H1 (cell line): ENCODE measurements around the gene ZNF473. TPM values are rescaled to one million over a fixed set of nuclear protein-coding genes. Genes with fewer than 3 reads are reported as not detected.

Source experiments
- CREB1 ChIP-seq: IDR thresholded peaks from 2 replicates; pipeline ENCODE4 v1.6.1; 2012; ENCODE audit warnings: inconsistent platforms
- HDAC6 ChIP-seq: IDR thresholded peaks from one replicate; pipeline ENCODE4 v1.7.1; 2012; ENCODE audit warnings: low read depth, mild to moderate bottlenecking, inconsistent platforms, low read length, moderate library complexity
- JUND ChIP-seq: IDR thresholded peaks from 2 replicates; pipeline ENCODE4 v1.6.1; 2011; ENCODE audit warnings: mild to moderate bottlenecking, improper control_type of control experiment, low read length
- RFX5 ChIP-seq: IDR thresholded peaks from 2 replicates; pipeline ENCODE4 v1.6.1; 2011; ENCODE audit warnings: low read depth, low read length, improper control_type of control experiment, borderline replicate concordance
- SAP30 ChIP-seq: fragments of 300-600 bp; sonication (generic); IDR thresholded peaks from 2 replicates; pipeline ENCODE4 v1.7.1; 2012; ENCODE audit warnings: low read length, moderate library complexity, mild to moderate bottlenecking, inconsistent platforms; ENCODE audit not compliant: insufficient read depth, insufficient replicate concordance
- SIRT6 ChIP-seq: IDR thresholded peaks from one replicate; pipeline ENCODE4 v1.7.1; 2012; ENCODE audit warnings: low read length, inconsistent platforms
- SP2 ChIP-seq: IDR thresholded peaks from 2 replicates; pipeline ENCODE4 v1.6.1; 2012; ENCODE audit warnings: mild to moderate bottlenecking, low read length, inconsistent platforms
- polyA plus RNA-seq, 7 experiments: library from polyadenylated mRNA; depleted of rRNA in 3 of 7; stranded (reverse) in 5 of 7; unstranded in 2 of 7; fragments of >200 nt in 5 of 7; fragments of 200-250 nt in 2 of 7; gene quantifications; 1 replicate in 5 of 7; 2 replicates in 1 of 7; 4 replicates in 1 of 7; pipeline versions ENCODE4 v1.2.1 to v1.2.3, GENCODE V29; 2011 to 2013; ENCODE audit warnings: missing spikeins in 2 of 7, mixed read lengths in 2 of 7
- total RNA-seq: library from RNA; stranded (reverse); fragmentation: NEBNext Ultra II Directional; extraction: Animal tissue kit (Norgen Biotek cat#: 25700); gene quantifications from 2 replicates; pipeline ENCODE4 v1.2.1, GENCODE V29; 2021
- TF ChIP-seq, protein P1 (sequence below): fragments of 300-600 bp; sonication (generic); IDR thresholded peaks from 2 replicates; pipeline ENCODE4 v1.7.1; 2012; ENCODE audit warnings: low read length, moderate library complexity, mild to moderate bottlenecking, inconsistent platforms; ENCODE audit not compliant: insufficient replicate concordance

Gene ZNF473
- total and polyA plus RNA-seq, 2 of the 8 experiments (the other 6 are each of a cell fraction or from before 2014, with no cell fraction given) = 5.2 to 11.7 TPM

DNA sequence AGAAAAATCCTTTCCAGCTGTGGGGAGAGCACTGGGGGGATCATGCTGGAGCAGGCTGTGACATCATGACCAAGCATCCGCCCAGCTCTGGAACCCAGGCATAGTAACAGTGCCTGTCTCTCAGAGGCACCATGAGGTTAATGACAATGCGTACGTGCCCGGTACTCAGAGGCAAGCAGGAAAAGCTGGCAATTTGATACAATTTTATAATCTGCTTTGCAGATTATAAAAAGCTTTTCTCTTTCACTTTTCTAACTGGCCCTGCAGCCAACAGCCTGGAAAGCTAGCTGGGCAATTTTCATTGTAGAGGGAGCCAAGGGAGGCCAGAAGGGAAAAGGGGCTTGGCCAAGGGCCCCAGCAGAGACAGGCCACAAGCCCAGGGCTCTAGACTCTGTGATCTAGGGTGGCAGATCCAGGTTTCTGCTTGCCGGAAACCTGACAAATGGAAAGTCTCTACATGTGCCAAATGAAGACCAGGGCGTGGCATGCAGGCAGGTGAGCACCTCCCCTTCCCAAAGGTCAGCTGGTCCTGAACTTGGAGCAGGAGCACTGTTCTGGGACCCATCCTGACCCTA is 23.3 kb upstream of the ZNF473 start (continued):
- TF ChIP-seq HDAC6 (no peak), RFX5 (no peak), CREB1 (no peak), JUND (no peak), SAP30 (no peak), SIRT6 (no peak), SP2 (no peak)
- TF ChIP-seq, protein P1, sequence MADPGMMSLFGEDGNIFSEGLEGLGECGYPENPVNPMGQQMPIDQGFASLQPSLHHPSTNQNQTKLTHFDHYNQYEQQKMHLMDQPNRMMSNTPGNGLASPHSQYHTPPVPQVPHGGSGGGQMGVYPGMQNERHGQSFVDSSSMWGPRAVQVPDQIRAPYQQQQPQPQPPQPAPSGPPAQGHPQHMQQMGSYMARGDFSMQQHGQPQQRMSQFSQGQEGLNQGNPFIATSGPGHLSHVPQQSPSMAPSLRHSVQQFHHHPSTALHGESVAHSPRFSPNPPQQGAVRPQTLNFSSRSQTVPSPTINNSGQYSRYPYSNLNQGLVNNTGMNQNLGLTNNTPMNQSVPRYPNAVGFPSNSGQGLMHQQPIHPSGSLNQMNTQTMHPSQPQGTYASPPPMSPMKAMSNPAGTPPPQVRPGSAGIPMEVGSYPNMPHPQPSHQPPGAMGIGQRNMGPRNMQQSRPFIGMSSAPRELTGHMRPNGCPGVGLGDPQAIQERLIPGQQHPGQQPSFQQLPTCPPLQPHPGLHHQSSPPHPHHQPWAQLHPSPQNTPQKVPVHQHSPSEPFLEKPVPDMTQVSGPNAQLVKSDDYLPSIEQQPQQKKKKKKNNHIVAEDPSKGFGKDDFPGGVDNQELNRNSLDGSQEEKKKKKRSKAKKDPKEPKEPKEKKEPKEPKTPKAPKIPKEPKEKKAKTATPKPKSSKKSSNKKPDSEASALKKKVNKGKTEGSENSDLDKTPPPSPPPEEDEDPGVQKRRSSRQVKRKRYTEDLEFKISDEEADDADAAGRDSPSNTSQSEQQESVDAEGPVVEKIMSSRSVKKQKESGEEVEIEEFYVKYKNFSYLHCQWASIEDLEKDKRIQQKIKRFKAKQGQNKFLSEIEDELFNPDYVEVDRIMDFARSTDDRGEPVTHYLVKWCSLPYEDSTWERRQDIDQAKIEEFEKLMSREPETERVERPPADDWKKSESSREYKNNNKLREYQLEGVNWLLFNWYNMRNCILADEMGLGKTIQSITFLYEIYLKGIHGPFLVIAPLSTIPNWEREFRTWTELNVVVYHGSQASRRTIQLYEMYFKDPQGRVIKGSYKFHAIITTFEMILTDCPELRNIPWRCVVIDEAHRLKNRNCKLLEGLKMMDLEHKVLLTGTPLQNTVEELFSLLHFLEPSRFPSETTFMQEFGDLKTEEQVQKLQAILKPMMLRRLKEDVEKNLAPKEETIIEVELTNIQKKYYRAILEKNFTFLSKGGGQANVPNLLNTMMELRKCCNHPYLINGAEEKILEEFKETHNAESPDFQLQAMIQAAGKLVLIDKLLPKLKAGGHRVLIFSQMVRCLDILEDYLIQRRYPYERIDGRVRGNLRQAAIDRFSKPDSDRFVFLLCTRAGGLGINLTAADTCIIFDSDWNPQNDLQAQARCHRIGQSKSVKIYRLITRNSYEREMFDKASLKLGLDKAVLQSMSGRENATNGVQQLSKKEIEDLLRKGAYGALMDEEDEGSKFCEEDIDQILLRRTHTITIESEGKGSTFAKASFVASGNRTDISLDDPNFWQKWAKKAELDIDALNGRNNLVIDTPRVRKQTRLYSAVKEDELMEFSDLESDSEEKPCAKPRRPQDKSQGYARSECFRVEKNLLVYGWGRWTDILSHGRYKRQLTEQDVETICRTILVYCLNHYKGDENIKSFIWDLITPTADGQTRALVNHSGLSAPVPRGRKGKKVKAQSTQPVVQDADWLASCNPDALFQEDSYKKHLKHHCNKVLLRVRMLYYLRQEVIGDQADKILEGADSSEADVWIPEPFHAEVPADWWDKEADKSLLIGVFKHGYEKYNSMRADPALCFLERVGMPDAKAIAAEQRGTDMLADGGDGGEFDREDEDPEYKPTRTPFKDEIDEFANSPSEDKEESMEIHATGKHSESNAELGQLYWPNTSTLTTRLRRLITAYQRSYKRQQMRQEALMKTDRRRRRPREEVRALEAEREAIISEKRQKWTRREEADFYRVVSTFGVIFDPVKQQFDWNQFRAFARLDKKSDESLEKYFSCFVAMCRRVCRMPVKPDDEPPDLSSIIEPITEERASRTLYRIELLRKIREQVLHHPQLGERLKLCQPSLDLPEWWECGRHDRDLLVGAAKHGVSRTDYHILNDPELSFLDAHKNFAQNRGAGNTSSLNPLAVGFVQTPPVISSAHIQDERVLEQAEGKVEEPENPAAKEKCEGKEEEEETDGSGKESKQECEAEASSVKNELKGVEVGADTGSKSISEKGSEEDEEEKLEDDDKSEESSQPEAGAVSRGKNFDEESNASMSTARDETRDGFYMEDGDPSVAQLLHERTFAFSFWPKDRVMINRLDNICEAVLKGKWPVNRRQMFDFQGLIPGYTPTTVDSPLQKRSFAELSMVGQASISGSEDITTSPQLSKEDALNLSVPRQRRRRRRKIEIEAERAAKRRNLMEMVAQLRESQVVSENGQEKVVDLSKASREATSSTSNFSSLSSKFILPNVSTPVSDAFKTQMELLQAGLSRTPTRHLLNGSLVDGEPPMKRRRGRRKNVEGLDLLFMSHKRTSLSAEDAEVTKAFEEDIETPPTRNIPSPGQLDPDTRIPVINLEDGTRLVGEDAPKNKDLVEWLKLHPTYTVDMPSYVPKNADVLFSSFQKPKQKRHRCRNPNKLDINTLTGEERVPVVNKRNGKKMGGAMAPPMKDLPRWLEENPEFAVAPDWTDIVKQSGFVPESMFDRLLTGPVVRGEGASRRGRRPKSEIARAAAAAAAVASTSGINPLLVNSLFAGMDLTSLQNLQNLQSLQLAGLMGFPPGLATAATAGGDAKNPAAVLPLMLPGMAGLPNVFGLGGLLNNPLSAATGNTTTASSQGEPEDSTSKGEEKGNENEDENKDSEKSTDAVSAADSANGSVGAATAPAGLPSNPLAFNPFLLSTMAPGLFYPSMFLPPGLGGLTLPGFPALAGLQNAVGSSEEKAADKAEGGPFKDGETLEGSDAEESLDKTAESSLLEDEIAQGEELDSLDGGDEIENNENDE = no peak
